HCT116 (cell line): ENCODE data around the gene DGKB.

Experiments
- ATF3 ChIP-seq: IDR thresholded peaks from 2 replicates; pipeline ENCODE4 v1.6.1; 2012
- CEBPB ChIP-seq: IDR thresholded peaks from 2 replicates; pipeline ENCODE4 v1.6.1; 2012; ENCODE audit warnings: low read depth
- CTCF ChIP-seq, 3 experiments: fragments of 200-600 bp in 1 of 3; sonication (generic) in 1 of 3; IDR thresholded peaks in 2 of 3; conservative IDR thresholded peaks in 1 of 3; 2 replicates each; pipeline ENCODE4 v1.5.1; 2012 to 2017; ENCODE audit warnings: low read depth in 2 of 3, low read length in 2 of 3, antibody characterized with exemption in 1 of 3, borderline replicate concordance in 1 of 3, control low read depth in 1 of 3, mild to moderate bottlenecking in 1 of 3, mixed read lengths in 1 of 3, mixed run types in 1 of 3, moderate library complexity in 1 of 3; ENCODE audit not compliant: insufficient read depth in 1 of 3
- EZH2 ChIP-seq: fragments of 200-600 bp; sonication (generic); IDR thresholded peaks from 2 replicates; pipeline ENCODE4 v1.6.1; 2017; ENCODE audit warnings: antibody characterized with exemption, mixed run types
- JUND ChIP-seq: IDR thresholded peaks from 2 replicates; pipeline ENCODE4 v1.6.1; 2012
- POLR2A ChIP-seq: IDR thresholded peaks from 2 replicates; pipeline ENCODE4 v1.7.0; 2011; ENCODE audit warnings: borderline replicate concordance; ENCODE audit not compliant: insufficient read depth, insufficient read length; ENCODE audit errors: extremely low read depth
- POLR2AphosphoS5 ChIP-seq: IDR thresholded peaks from 2 replicates; pipeline ENCODE4 v1.6.1; 2011; ENCODE audit warnings: mild to moderate bottlenecking, low read depth, low read length, moderate library complexity
- SRF ChIP-seq: IDR thresholded peaks from 2 replicates; pipeline ENCODE4 v1.6.1; 2012; ENCODE audit warnings: low read depth
- TCF7L2 ChIP-seq: IDR thresholded peaks from 2 replicates; pipeline ENCODE4 v1.7.0; 2011; ENCODE audit warnings: borderline replicate concordance, inconsistent platforms; ENCODE audit not compliant: insufficient read depth, insufficient read length; ENCODE audit errors: extremely low read depth
- ZNF274 ChIP-seq: fragments of 200-500 bp; sonication (Bioruptor generic); IDR thresholded peaks from 2 replicates; pipeline ENCODE4 v1.6.1; 2014; ENCODE audit warnings: mild to moderate bottlenecking, low read depth, low read length, inconsistent platforms

- TF ChIP-seq EZH2 (no peak), CTCF (IDR thresholded peaks at IDR 0.05 in 2 of 3, conservative IDR thresholded peaks at IDR 0.05 in 1 of 3; ENCODE audit: borderline replicate concordance in 1 of 3, insufficient read depth in 1 of 3, low read depth in 2 of 3, low read length in 2 of 3) (peak; percentile 52 to 88 (median 65); a peak in 5 of 6 replicates), POLR2A (no peak), ATF3 (no peak), SRF (no peak), CEBPB (no peak), ZNF274 (no peak), JUND (no peak), POLR2AphosphoS5 (no peak), TCF7L2 (no peak)
These were observed 210.9 kb downstream of the DGKB start for GRCh38 chr7:14691597-14692203.
